Astrocyte (in vitro differentiated cells and primary cell): Measurements from ENCODE around the gene DNER.
"Not testable (repeated sequence)": the region's sequence is repeated elsewhere in the genome, so short reads cannot be mapped to it uniquely, and the experiment has no call there.

Experiments
- CTCF ChIP-seq: IDR thresholded peaks from 2 replicates; pipeline ENCODE4 v1.5.1; 2011; ENCODE audit warnings: low read depth, mild to moderate bottlenecking, inconsistent platforms, low read length, moderate library complexity; ENCODE audit not compliant: insufficient read depth
- EZH2 ChIP-seq: IDR thresholded peaks from 2 replicates; pipeline ENCODE4 v1.6.1; 2012; ENCODE audit warnings: mild to moderate bottlenecking, low read length, inconsistent platforms; ENCODE audit not compliant: insufficient read depth

GRCh38 chr2:229506699-229507098, 207.7 kb downstream of the DNER start:
- TF ChIP-seq CTCF, EZH2: not testable (repeated sequence)
